Parathyroid adenoma (tissue), 2 donors: Measurements from ENCODE around the gene MMRN1.

Experiments used
- H2AFZ ChIP-seq: fragments of 300-600 bp; sonication (generic); one replicate; pipeline ENCODE4 v1.7.0; 2017; ENCODE audit warnings: antibody characterized with exemption, mild to moderate bottlenecking
- H3K27ac ChIP-seq: fragments of 300-600 bp; sonication (generic); one replicate; pipeline ENCODE4 v1.7.0; 2017
- H3K27me3 ChIP-seq: fragments of 300-600 bp; sonication (generic); one replicate; pipeline ENCODE4 v1.7.0; 2017; ENCODE audit warnings: low read length; ENCODE audit not compliant: control insufficient read depth, insufficient read depth
- H3K36me3 ChIP-seq: fragments of 300-600 bp; sonication (generic); one replicate; pipeline ENCODE4 v1.7.0; 2017; ENCODE audit warnings: low read length; ENCODE audit not compliant: control insufficient read depth, insufficient read depth
- H3K4me1 ChIP-seq: fragments of 300-600 bp; sonication (generic); one replicate; pipeline ENCODE4 v1.7.0; 2017; ENCODE audit warnings: control low read depth
- H3K4me2 ChIP-seq: fragments of 300-600 bp; sonication (generic); one replicate; pipeline ENCODE4 v1.7.0; 2017; ENCODE audit warnings: low read length
- H3K4me3 ChIP-seq: fragments of 300-600 bp; sonication (generic); one replicate; pipeline ENCODE4 v1.7.0; 2017; ENCODE audit warnings: low read depth, low read length
- H3K79me2 ChIP-seq: fragments of 300-600 bp; sonication (generic); one replicate; pipeline ENCODE4 v1.7.0; 2017; ENCODE audit warnings: control low read depth
- H3K9ac ChIP-seq: fragments of 300-600 bp; sonication (generic); one replicate; pipeline ENCODE4 v1.7.0; 2017; ENCODE audit warnings: mild to moderate bottlenecking
- H3K9me3 ChIP-seq: fragments of 300-600 bp; sonication (generic); one replicate; pipeline ENCODE4 v1.7.0; 2017; ENCODE audit warnings: low read length; ENCODE audit not compliant: control insufficient read depth
- TF ChIP-seq, protein P1 (sequence below): fragments of 300-600 bp; sonication (generic); IDR thresholded peaks from one replicate; pipeline ENCODE4 v1.7.0; 2017; ENCODE audit warnings: antibody characterized with exemption, mild to moderate bottlenecking
- donor health status: primary hyperparathyroidism.

The MMRN1 gene

GRCh38 chr4:89954906-89955695 lies 60.4 kb downstream of the MMRN1 start:
- Histone ChIP-seq H3K27ac (no peak overlapping the region), H3K4me2 (no peak overlapping the region), H3K4me1 (no peaks in the 10 kb centered on the region), H3K36me3 (no peaks in the 10 kb centered on the region), H2AFZ (no peak overlapping the region), H3K4me3 (no peak overlapping the region), H3K9me3 (no peaks in the 10 kb centered on the region), H3K79me2 (no peaks in the 10 kb centered on the region), H3K9ac (no peak overlapping the region), H3K27me3 (no peaks in the 10 kb centered on the region)
- TF ChIP-seq, protein P1, sequence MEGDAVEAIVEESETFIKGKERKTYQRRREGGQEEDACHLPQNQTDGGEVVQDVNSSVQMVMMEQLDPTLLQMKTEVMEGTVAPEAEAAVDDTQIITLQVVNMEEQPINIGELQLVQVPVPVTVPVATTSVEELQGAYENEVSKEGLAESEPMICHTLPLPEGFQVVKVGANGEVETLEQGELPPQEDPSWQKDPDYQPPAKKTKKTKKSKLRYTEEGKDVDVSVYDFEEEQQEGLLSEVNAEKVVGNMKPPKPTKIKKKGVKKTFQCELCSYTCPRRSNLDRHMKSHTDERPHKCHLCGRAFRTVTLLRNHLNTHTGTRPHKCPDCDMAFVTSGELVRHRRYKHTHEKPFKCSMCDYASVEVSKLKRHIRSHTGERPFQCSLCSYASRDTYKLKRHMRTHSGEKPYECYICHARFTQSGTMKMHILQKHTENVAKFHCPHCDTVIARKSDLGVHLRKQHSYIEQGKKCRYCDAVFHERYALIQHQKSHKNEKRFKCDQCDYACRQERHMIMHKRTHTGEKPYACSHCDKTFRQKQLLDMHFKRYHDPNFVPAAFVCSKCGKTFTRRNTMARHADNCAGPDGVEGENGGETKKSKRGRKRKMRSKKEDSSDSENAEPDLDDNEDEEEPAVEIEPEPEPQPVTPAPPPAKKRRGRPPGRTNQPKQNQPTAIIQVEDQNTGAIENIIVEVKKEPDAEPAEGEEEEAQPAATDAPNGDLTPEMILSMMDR, result no peak

- no peak overlapping the region for H3K4me2 ChIP-seq
Observed at GRCh38 chr4:89957046-89957926, 62.6 kb downstream of the MMRN1 start.

GRCh38 chr4:89981789-89982334 lies 87.2 kb downstream of the MMRN1 start:
- H3K9ac ChIP-seq, result no peak overlapping the region
- no peaks in the 10 kb centered on the region for H3K79me2 ChIP-seq
- no peak overlapping the region for H2AFZ ChIP-seq
- H3K27me3 ChIP-seq, result no peaks in the 10 kb centered on the region
- H3K9me3 ChIP-seq, result no peaks in the 10 kb centered on the region
- no peak overlapping the region for H3K4me3 ChIP-seq
- H3K27ac ChIP-seq, result no peak overlapping the region
- no peaks in the 10 kb centered on the region for H3K4me1 ChIP-seq
- TF ChIP-seq, protein P1, result no peak
- H3K36me3 ChIP-seq, result no peaks in the 10 kb centered on the region
- H3K4me2 ChIP-seq, result no peak overlapping the region

More at GRCh38 chr4:89957046-89957926, 62.6 kb downstream of the MMRN1 start:
- H3K9me3 ChIP-seq, result no peaks in the 10 kb centered on the region
- no peaks in the 10 kb centered on the region for H3K4me1 ChIP-seq
- H3K9ac ChIP-seq, result no peak overlapping the region
- TF ChIP-seq, protein P1, result no peak
- no peak overlapping the region for H3K27ac ChIP-seq
- no peaks in the 10 kb centered on the region for H3K27me3 ChIP-seq
- H3K79me2 ChIP-seq, result no peaks in the 10 kb centered on the region
- no peak overlapping the region for H2AFZ ChIP-seq
- no peak overlapping the region for H3K4me3 ChIP-seq
- H3K36me3 ChIP-seq, result no peaks in the 10 kb centered on the region

GRCh38 chr4:89988268-89988667 lies 93.6 kb downstream of the MMRN1 start:
- no peaks in the 10 kb centered on the region for H3K36me3 ChIP-seq
- no peak overlapping the region for H3K9ac ChIP-seq
- H3K4me2 ChIP-seq, result no peak overlapping the region
- H3K4me3 ChIP-seq, result no peak overlapping the region
- H2AFZ ChIP-seq, result no peak overlapping the region
- no peaks in the 10 kb centered on the region for H3K27me3 ChIP-seq
- TF ChIP-seq, protein P1, result no peak
- no peaks in the 10 kb centered on the region for H3K79me2 ChIP-seq
- H3K4me1 ChIP-seq, result no peaks in the 10 kb centered on the region
- no peaks in the 10 kb centered on the region for H3K9me3 ChIP-seq
- no peak overlapping the region for H3K27ac ChIP-seq
